DMS79 (cell line): ENCODE results near the gene TRMT112.

Experiments
- DNase-seq: peaks from one replicate; lab custom pipeline; 2025; lab: John Stamatoyannopoulos, UW

Gene TRMT112

DNA sequence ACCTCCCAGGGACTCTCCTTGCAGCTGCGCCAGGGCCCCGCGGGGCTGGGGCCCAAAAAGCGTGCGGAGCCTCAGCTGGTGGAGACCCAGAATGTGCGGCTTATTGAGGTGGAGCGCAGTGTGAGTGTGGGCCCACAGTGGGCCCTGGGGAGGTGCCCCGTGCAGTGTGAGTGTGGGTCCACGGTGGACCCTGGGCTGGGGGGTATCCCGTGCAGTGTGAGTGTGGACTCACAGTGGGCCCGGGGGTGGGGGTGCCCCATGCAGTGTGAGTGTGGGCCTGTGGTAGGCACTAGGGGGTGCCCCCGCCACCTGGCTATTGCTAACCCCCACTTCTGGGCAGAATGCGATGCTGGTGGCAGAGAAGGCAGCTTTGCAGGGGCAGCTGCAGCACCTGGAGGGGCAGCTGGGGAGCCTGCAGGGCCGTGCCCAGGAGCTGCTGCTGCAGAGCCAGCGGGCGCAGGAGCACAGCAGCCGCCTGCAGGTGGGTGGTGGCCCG lies 33.8 kb upstream of the TRMT112 start:
- DNase-seq = no peak

DNA sequence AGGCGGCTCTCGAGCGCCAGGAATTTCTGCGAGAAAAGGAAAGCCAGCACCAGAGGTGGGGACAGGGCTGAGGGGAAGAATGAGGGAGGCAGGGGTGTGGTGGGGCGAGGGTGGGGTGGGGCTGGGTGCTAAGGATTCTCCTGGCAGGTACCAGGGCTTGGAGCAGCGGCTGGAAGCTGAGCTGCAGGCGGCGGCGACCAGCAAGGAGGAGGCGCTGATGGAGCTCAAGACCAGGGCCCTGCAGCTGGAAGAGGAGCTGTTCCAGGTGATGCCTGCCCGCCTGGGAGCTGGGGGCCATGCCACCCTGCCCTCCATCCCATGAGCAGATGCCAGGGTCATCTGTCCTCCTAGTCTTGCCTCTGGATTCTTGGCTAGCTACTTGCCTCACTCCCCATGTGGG lies 32.0 kb upstream of the TRMT112 start:
- no peak for DNase-seq

- DNase-seq = no peak
Measured at GRCh38 chr11:64349025-64349387, 31.6 kb upstream of the TRMT112 start.

GRCh38 chr11:64348383-64349024 lies 31.1 kb upstream of the TRMT112 start:
- no peak for DNase-seq

- no peak for DNase-seq
Measured at GRCh38 chr11:64347193-64347867, 30.0 kb upstream of the TRMT112 start.

- DNase-seq = no peak
Measured at GRCh38 chr11:64344787-64345186, 27.4 kb upstream of the TRMT112 start.

GRCh38 chr11:64343767-64344559 lies 26.6 kb upstream of the TRMT112 start:
- no peak for DNase-seq

DNA sequence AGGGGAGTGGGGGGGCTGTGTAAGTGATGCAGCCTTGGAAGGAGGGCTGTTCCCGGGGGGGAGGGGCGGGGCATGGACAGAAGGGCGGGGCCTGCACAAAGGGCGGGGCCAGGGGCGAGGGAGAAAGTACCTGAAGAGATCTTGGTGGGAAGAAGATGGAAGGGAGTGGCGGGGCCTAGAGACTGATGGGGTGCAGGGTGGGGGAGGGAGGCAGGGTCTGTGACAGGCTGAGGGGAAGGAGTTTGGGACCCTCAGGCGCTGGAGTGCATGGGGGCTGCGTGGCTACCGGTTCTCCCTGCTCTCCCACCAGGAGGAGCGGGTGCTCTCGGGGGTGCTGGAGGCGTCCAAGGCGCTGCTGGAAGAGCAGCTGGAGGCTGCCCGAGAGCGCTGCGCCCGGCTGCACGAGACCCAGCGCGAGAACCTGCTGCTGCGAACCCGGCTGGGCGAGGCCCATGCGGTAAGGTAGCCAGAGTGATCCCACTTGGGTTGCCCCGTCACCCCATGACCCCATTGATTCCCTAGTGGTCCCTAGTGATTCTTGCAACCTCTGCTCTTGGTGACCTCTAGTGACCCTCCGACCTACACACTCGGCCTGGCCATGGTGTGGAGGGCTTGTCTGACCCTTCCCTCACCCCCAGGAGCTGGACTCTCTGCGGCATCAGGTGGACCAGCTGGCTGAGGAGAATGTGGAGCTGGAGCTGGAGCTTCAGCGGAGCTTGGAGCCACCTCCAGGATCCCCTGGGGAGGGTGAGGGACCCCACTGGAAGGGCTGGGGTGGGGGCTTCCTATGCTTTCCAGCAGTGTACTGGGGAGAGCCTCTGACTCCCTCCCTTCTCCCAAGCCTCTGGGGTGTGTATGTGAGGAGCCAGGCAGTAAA lies 25.7 kb upstream of the TRMT112 start:
- no peak for DNase-seq

DNA sequence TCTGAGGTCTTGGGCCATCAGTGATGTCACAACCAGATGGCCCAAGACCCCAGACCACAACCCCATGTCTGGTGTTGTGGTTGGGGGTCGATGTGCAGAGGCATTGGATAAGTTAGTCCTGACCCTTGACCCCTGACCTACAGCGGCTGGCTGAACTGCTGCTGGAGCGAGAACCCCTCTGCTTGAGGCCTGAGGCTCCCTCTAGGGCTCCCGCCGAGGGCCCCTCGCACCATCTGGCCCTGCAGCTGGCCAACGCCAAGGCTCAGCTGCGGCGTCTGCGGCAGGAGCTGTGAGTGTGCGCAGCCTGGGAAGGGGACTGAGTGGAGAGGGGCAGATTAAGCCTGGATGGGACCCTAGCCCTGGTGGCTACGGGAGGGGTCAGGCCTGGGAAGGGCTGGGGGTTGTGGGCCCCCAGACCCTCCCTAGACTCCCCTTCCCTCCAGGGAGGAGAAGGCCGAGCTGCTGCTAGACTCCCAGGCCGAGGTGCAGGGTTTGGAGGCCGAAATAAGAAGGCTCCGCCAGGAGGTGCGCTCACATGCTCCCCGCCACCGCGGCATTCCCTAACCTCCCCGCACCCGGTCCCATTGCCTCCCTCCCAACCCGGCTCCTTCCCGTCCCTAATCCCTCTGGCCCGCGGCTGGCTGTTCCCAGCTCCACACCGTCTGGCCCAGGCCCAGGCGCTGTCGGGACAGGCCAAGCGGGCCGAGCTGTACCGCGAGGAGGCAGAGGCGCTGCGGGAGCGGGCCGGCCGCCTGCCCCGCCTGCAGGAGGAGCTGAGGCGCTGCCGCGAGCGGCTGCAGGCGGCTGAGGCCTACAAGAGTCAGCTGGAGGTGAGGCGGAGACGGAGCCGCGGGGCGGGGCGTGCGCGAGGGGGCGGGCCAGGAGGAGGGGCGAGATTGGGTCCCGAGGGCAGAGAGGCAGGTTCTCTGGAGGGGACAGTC lies 24.8 kb upstream of the TRMT112 start:
- DNase-seq = no peak

- DNase-seq = no peak
Measured at GRCh38 chr11:64341429-64341828, 24.1 kb upstream of the TRMT112 start.

- no peak for DNase-seq
Measured at GRCh38 chr11:64340671-64341335, 23.4 kb upstream of the TRMT112 start.

DNA sequence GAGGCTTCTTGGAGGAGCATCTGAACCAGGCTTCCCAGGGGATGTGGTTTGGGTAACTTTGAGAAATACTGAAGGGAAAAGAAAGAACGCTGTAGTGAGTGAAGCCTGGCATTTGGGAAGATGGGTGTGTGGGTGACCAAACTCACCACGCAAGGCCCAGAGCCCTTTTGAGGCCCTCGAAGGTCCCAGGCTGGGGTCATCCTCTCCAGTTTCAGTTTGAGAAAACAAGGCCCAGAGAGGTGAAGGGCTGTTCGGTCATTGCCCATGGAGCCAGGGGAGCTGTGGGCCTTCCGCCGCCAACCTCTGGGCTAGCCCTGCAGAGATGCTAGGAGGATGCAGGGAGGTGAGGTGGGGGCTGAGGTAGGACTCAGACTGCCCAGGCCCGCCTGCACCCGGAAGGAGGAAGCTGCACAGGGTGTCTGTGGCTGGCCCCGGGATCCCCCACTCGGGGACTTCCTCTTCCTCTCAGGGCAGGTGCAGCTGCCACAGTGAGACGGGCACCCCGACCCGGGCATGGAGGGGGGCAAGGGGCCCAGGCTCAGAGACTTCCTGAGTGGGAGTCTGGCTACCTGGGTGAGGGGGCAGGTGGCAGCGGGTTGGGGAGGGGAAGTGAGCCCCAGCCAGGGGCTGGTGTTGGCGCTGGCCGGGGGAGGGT lies 22.5 kb upstream of the TRMT112 start, which contains the start of gene CCDC88B:
Gene CCDC88B, plus strand, starts transcription at position 451 of the 655 bp plus-strand sequence. Its CDS starts 63 bp downstream, at position 514.
- DNase-seq = no peak

GRCh38 chr11:64339286-64339685 lies 21.9 kb upstream of the TRMT112 start:
- DNase-seq = no peak

- no peak for DNase-seq
Measured at GRCh38 chr11:64338716-64339115, 21.4 kb upstream of the TRMT112 start.

GRCh38 chr11:64337538-64338249 lies 20.3 kb upstream of the TRMT112 start:
- no peak for DNase-seq

DNA sequence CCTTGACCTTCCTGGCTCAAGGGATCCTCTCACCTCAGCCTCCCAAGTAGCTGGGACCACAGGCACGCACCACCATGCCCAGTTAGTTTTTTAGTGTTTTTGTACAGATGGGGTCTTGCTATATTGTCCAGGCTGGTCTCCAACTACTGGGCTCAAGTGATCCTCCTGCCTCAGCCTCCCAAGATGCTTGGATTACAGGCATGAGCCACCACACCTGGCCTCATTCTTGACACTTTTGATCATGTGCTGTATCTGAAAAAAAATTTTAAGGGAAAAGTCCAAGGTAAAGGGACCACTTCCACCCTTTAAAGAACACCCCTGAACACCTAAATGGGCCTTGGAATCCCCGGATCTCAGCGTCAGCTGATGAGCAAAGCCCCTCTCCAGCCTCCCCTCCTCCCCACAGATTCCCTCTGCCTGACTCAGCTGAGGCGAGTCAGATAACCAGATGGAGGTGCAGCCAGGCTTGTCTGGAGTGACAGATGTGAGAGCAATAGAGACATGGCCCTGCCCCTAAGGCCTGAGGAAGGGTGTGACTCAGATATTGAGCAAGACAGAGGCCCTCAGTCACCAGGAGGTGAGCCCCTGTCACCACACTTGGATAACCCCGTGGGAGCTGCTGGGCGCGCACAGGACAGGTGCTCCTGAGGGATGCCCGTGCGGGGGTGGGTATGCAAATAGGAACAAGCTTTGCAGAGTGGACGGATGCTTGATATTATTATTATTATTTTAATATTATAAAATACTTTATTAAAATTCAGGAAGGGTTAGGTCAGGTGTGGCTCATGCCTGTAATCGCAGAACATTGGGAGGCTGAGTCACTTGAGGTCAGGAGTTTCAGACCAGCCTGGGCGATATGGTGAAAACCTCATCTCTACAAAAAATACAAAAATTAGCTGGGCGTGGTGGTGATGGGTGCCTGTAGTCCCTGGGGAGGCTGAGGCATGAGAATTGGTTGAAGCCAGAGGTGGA lies 17.7 kb upstream of the TRMT112 start:
- DNase-seq = peak; percentile 71

DNA sequence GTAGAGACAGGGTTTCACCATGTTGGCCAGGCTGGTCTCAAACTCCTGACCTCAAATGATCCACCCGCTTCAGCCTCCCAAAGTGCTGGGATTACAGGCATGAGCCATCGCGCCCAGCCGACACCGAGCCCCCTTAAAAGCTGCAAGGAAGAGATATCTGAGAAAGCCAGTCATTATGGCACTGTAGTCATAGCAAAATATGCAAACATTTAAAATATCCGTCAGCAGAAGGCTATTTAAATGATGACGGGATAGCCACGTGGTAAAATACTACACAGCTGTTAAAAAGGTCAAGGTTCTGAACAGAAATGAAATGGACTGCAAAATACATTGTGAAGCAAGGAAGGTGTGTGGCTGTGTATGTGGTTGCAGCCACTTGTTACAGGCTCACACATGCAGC lies 16.2 kb upstream of the TRMT112 start:
- DNase-seq = no peak
